Neural crest cell (in vitro differentiated cells): Measurements from ENCODE around the gene SORBS1. TPM values are rescaled to one million over a fixed set of nuclear protein-coding genes. Genes with fewer than 3 reads are reported as not detected.
A peak's percentile ranks its signal among the peaks of the same experiment; 100 is the strongest.

Experiments
- DNase-seq: peaks from one replicate; pipeline ENCODE4 v3.0.0; 2021; ENCODE audit warnings: low read depth, mixed read lengths, low spot score
- H3K27ac Mint-ChIP-seq: one replicate; pipeline ENCODE4 v1.8.0; 2021; ENCODE audit warnings: mild to moderate bottlenecking, mixed read lengths; ENCODE audit not compliant: unreplicated experiment
- H3K27me3 Mint-ChIP-seq: 2 replicates; pipeline ENCODE4 v1.8.0; 2021; ENCODE audit warnings: low read depth, mild to moderate bottlenecking, mixed read lengths
- H3K36me3 Mint-ChIP-seq: 2 replicates; pipeline ENCODE4 v1.8.0; 2021; ENCODE audit warnings: low read depth, mild to moderate bottlenecking, mixed read lengths
- H3K4me1 Mint-ChIP-seq: 2 replicates; pipeline ENCODE4 v1.8.0; 2021; ENCODE audit warnings: mixed read lengths
- H3K4me3 Mint-ChIP-seq: one replicate; pipeline ENCODE4 v1.8.0; 2021; ENCODE audit warnings: mild to moderate bottlenecking, mixed read lengths
- H3K9me3 Mint-ChIP-seq: 2 replicates; pipeline ENCODE4 v1.8.0; 2021; ENCODE audit warnings: mixed read lengths
- total RNA-seq: library from RNA; stranded (reverse); gene quantifications from 2 replicates; pipeline ENCODE4 v1.2.1, GENCODE V29; 2021
- TF ChIP-seq, protein P1 (sequence below): fragments of 200-600 bp; sonication (generic); conservative IDR thresholded peaks from 2 replicates; pipeline ENCODE4 v1.5.0; 2021; ENCODE audit warnings: antibody characterized with exemption, mild to moderate bottlenecking

SORBS1 gene
- total RNA-seq, 1 donor from 2014 or later = 15.3 TPM

DNA sequence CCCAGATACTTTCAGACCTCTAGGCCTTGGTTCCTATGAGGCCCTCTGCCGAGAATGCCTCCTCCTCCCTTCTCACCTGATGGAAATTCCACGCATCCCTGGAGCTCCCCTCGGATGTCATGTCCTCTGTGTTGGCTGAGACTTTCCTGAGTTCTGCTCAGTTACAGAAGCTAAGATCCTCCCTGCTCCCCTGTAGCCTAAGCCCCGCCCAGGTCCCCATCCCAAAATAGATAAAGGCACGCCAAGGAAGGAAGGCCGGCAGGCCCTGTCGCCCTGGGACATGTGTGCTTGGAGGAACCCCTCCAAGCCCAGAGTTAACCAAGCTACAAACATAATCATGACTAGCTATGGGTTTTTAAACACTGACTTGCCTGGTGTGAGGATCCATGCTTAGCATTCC is 123.5 kb downstream of the SORBS1 start:
- Mint-ChIP-seq H3K27me3 (no peaks in the 10 kb centered on the region), H3K9me3 (no peaks in the 10 kb centered on the region), H3K4me3 (no peak overlapping the region), H3K36me3 (no peaks in the 10 kb centered on the region), H3K27ac (no peak overlapping the region), H3K4me1 (peaks cover 22% of the 10 kb centered on the region)
- TF ChIP-seq, protein P1, sequence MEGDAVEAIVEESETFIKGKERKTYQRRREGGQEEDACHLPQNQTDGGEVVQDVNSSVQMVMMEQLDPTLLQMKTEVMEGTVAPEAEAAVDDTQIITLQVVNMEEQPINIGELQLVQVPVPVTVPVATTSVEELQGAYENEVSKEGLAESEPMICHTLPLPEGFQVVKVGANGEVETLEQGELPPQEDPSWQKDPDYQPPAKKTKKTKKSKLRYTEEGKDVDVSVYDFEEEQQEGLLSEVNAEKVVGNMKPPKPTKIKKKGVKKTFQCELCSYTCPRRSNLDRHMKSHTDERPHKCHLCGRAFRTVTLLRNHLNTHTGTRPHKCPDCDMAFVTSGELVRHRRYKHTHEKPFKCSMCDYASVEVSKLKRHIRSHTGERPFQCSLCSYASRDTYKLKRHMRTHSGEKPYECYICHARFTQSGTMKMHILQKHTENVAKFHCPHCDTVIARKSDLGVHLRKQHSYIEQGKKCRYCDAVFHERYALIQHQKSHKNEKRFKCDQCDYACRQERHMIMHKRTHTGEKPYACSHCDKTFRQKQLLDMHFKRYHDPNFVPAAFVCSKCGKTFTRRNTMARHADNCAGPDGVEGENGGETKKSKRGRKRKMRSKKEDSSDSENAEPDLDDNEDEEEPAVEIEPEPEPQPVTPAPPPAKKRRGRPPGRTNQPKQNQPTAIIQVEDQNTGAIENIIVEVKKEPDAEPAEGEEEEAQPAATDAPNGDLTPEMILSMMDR = no peak
- no peak for DNase-seq

DNA sequence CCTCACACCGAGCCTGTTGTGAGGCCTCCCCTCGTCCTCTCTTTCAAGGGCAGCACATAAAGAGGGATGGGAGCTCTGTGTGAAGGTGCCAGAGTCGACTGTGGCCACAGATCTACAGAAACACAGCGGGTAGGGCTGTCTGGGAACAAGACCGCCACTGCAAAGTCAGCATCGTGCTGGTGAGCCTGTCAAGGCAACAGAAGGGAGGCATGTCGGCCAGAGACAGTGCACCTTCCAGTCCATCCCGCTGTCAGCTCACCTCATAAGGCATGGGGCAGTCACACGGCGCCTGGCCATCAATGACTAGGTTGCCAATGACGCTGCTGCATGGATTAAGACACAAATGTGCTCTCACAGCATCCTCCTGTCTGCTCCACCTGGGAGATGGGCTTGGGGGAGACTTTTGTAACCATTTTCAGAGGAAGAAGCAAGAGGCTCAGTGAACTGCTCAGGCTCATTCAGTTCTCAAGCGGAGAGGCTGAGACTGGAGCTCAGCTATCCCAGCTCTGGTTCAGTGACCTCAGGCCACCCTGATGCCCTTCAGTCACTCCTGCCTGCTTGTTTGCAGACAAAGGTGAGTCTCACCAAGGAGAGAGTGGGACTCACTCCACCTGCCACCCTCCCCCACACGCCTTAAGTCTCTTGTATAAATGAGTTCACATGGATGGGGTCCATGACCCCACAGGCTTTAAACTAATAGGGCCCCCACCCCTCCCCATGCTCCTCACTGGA is 125.5 kb downstream of the SORBS1 start:
- TF ChIP-seq, protein P1 = no peak
- Mint-ChIP-seq H3K36me3 (no peaks in the 10 kb centered on the region), H3K4me3 (no peak overlapping the region), H3K27ac (no peak overlapping the region), H3K27me3 (no peaks in the 10 kb centered on the region), H3K4me1 (peaks cover 36% of the 10 kb centered on the region), H3K9me3 (no peaks in the 10 kb centered on the region)
- no peak for DNase-seq

DNA sequence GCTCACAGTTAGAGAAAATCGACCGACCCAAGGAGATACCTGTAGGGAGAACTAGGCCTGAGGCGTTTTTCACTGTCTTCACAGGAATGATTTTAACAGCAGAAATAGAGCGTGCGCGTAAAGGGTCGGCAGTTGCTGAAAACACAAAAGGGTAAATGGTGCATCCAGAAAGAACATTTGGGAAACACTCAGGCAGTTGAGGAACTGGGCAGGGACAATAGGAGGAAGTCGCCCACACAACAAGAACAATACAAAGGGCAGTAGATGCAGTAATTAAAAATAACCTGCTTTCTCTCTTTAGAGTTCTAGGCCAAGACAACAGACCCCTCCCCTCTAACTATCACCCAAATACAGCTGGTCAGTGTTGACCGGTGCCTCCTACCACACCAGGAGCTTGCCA is 126.6 kb downstream of the SORBS1 start:
- Mint-ChIP-seq H3K27ac (peak overlapping the region; percentile 72), H3K36me3 (no peaks in the 10 kb centered on the region), H3K27me3 (no peaks in the 10 kb centered on the region), H3K4me3 (no peak overlapping the region), H3K4me1 (peaks cover 36% of the 10 kb centered on the region), H3K9me3 (no peaks in the 10 kb centered on the region)
- TF ChIP-seq, protein P1 = no peak
- DNase-seq = no peak

DNA sequence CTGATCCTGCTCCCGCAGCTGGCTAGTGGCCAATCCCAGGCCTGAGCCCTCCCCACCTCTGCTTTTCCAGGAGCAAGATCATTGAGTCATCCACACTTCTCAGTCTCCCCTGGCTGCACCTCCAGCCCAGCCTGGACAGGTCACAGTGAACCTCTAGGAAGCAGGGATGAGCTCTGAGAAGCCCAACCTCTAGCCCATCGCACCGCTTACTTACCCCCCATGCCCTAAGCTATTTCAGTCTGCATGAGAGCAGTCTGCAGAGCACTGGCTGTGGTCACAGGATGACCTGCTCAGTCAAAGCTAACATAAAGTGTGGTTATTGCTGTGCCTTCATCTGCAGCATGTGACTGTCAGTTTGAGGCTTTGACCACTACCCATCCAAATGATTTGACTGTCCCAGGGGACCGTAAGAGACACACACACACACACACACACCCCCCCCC is 129.2 kb downstream of the SORBS1 start:
- H3K4me1 Mint-ChIP-seq = peaks cover 36% of the 10 kb centered on the region
- H3K4me3 Mint-ChIP-seq = no peak overlapping the region
- peak overlapping the region; percentile 81 for H3K27ac Mint-ChIP-seq
- no peaks in the 10 kb centered on the region for H3K27me3 Mint-ChIP-seq
- no peaks in the 10 kb centered on the region for H3K9me3 Mint-ChIP-seq
- H3K36me3 Mint-ChIP-seq = peaks cover 3% of the 10 kb centered on the region
- DNase-seq = no peak
- TF ChIP-seq, protein P1 = no peak

DNA sequence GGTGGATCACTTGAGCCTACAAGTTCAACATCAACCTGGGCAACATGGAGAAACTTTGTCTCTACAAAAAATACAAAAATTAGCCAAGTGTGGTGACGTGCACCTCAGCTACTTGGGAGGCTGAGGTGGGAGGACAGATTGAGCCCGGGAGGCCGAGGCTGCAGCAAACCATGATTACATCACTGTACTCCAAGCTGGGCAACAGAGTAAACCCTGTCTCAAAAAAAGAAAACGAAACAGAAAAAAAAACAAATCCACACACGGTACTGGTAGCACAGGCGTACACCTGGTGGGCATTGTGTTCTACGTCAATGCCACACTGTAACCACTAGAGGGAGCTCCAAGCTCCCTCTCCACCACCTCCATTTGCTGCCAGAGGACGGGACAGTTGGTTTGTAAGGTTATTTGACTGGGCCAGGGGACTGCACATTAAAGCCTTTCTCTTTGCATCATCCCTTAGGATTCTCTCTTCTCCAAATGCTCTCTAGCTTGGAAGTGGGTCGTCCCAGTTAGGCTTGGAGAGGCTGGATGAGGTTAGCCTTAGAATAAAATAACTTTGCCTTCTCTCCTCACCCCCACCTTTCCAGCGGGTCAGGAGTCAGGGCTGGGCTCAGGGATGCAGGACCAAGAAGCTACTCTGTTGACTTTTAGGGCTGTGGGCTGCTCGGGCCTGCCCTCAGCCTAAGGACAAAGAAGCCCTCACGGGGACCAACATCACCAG is 130.8 kb downstream of the SORBS1 start:
- Mint-ChIP-seq H3K9me3 (no peaks in the 10 kb centered on the region), H3K27ac (no peak overlapping the region), H3K27me3 (no peaks in the 10 kb centered on the region), H3K36me3 (peaks cover 3% of the 10 kb centered on the region), H3K4me1 (peaks cover 36% of the 10 kb centered on the region), H3K4me3 (no peak overlapping the region)
- peak; percentile 28 for DNase-seq
- TF ChIP-seq, protein P1 = peak; percentile 99
